NB4 (cell line): ENCODE data around the gene PAPSS2.

Experiments
- DNase-seq: peaks from one replicate; pipeline ENCODE4 v3.0.0; 2010; ENCODE audit warnings: low read depth
- H3K4me3 ChIP-seq: one replicate; pipeline ENCODE4 v1.5.1; 2011; ENCODE audit warnings: mild to moderate bottlenecking, low read depth, low read length, moderate library complexity
- CTCF ChIP-seq: IDR thresholded peaks from one replicate; pipeline ENCODE4 v1.5.1; 2012; ENCODE audit warnings: low read depth, low read length
- MAX ChIP-seq: IDR thresholded peaks from 2 replicates; pipeline ENCODE4 v1.6.1; 2011; ENCODE audit warnings: low read depth, low read length
- MYC ChIP-seq: IDR thresholded peaks from 2 replicates; pipeline ENCODE4 v1.6.1; 2011; ENCODE audit warnings: low read depth, low read length
- POLR2A ChIP-seq: IDR thresholded peaks from 2 replicates; pipeline ENCODE4 v1.6.1; 2011; ENCODE audit warnings: mild to moderate bottlenecking; ENCODE audit not compliant: insufficient read length; ENCODE audit errors: extremely low read depth

The PAPSS2 gene

GRCh38 chr10:87678302-87678701 is 18.6 kb downstream of the PAPSS2 start:
- H3K4me3 ChIP-seq = no peak overlapping the region
- DNase-seq = no peak
- TF ChIP-seq MAX (no peak), POLR2A (no peak), MYC (no peak), CTCF (no peak)

- no peak overlapping the region for H3K4me3 ChIP-seq
- no peak for DNase-seq
- TF ChIP-seq POLR2A (no peak), MAX (no peak), MYC (no peak), CTCF (no peak)
These were observed 23.7 kb downstream of the PAPSS2 start for GRCh38 chr10:87683356-87683755.

- DNase-seq = no peak
- no peak overlapping the region for H3K4me3 ChIP-seq
These were observed 24.4 kb downstream of the PAPSS2 start for GRCh38 chr10:87684001-87684638.

GRCh38 chr10:87685832-87686574 is 26.3 kb downstream of the PAPSS2 start:
- no peak overlapping the region for H3K4me3 ChIP-seq
- no peak for TF ChIP-seq MAX
- no peak for TF ChIP-seq POLR2A
- no peak for TF ChIP-seq MYC
- no peak for TF ChIP-seq CTCF
- DNase-seq = no peak

More at GRCh38 chr10:87684001-87684638, 24.4 kb downstream of the PAPSS2 start:
- TF ChIP-seq MYC (no peak), MAX (no peak), CTCF (no peak), POLR2A (no peak)

- peak; percentile 21 for DNase-seq
- no peak overlapping the region for H3K4me3 ChIP-seq
- TF ChIP-seq MYC (no peak), CTCF (no peak), POLR2A (no peak), MAX (no peak)
These were observed 31.9 kb downstream of the PAPSS2 start for GRCh38 chr10:87691506-87692070.
